ENCODE results near the gene KDM1A. TPM values are rescaled to one million over a fixed set of nuclear protein-coding genes. Genes with fewer than 3 reads are reported as not detected.

KDM1A gene
- total and polyA plus RNA-seq, 9 of the 15 experiments (the other 6 are each of a cell fraction or from before 2014, with no cell fraction given) = 59.2 to 181 (median 168) TPM

DNA sequence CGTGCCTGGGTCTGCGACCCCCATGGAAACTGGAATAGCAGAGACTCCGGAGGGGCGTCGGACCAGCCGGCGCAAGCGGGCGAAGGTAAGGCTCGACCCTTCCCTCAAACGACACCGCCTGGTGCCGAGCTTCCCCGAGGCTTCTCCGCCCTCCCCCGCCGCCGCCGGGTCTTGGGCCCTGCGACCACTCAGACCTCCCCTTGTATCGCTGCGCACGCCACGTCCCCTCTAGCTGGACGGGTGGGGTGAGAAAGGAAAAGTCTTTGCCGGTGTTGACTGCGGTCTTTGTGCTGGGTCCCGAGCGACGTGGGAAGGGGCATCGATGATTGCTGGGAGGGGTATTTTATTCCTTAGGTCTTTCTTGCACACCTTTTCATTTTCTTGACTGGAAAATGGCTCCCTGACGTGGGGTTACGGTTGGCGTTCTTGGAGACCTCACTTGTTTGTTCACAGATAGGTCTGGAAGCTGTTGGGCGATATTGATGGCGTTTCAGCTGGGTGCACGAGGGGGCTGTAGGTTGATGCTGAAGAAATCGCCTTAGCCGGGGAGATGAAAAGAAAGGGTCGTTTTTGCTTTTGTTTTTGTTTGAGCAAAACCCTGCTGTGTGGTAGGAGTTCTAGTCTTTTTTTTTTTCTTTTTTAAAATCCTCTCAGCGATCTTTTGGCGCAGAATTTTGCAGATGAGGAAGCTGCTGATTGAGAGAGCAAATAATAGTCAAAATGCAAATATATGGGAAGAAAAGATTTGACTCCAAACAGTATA lies 776 bp downstream of the KDM1A start:
- 0 out of 2 replicates have a peak, but pooled peaks cover 3% of the 10 kb centered on the region for H4K20me1 ChIP-seq (replicated peaks; ENCODE audit: control insufficient read depth, insufficient read depth, low read length)
- intact Hi-C loops (cut with micrococcal nuclease) = no loop called here
- H3K79me2 ChIP-seq (ENCODE audit: control insufficient read depth, insufficient read depth, low read length) = peaks cover 62% of the 10 kb centered on the region
- H3K4me3 ChIP-seq = peak overlapping the region; percentile 94
- peak overlapping the region; percentile 98 to 99 for H3K9ac ChIP-seq (ENCODE audit: insufficient read depth in 1 of 2, low read depth in 2 of 2, low read length in 2 of 2)
- H3K4me1 ChIP-seq (replicated peaks in 1 of 2; ENCODE audit: control insufficient read depth in 2 of 2, insufficient read depth in 2 of 2, low read length in 2 of 2) = peaks cover 7 to 11% of the 10 kb centered on the region in 2 experiments; a peak in 4 of 5 replicates
- POLR2A ChIA-PET = interaction anchor here (0.8 to 2.9 kb wide), 9 partner anchors 9 to 65 kb away, joined by 3 to 22 read pairs (median 4); no protein-coding TSS in a partner anchor
- 1% methylated on average over 42 of the region's 42 CpGs for WGBS (ENCODE audit: insufficient coverage, low coverage, missing lambda C conversion rate)
- peak; percentile 48 for ATAC-seq
- TSS peak; percentile 65 for BruUV-seq (replicated peaks)
- peaks cover 14% of the 10 kb centered on the region; the same call in 1 of the 2 replicates for H3K9me3 ChIP-seq (replicated peaks; ENCODE audit: control insufficient read depth, insufficient read depth, low read depth, low read length)
- peak overlapping the region; percentile 96 for H3K4me2 ChIP-seq (ENCODE audit: insufficient read depth, low read length)
- H3K27me3 ChIP-seq (ENCODE audit: control insufficient read depth in 2 of 2, insufficient read depth in 2 of 2, low read length in 2 of 2) = no peaks in the 10 kb centered on the region
- in situ Hi-C loops (cut with MboI) = no loop called here
- H3K9me1 ChIP-seq (ENCODE audit: control insufficient read depth, insufficient read depth, low read length) = no peaks in the 10 kb centered on the region
- FAIRE-seq = peak; percentile 6
- peak overlapping the region; percentile 100 for H2AFZ ChIP-seq (ENCODE audit: low read depth, low read length)
- CTCF ChIA-PET (ENCODE audit: low intra/inter-chr PET ratio) = interaction anchor here (0.9 kb wide), 1 partner anchor 43 kb away, joined by 3 read pairs; no protein-coding TSS in a partner anchor
- peak; percentile 59 to 72 (median 60) for DNase-seq (ENCODE audit: extremely low read depth in 1 of 4, low spot score in 3 of 4)
- H3K27ac ChIP-seq (ENCODE audit: extremely low read depth, low read depth, low read length) = peak overlapping the region; percentile 91
- peaks cover 13% of the 10 kb centered on the region; the same call in 2 of the 3 replicates for H3K36me3 ChIP-seq (ENCODE audit: control insufficient read depth, insufficient read depth, low read length)
- TF ChIP-seq, protein P1, sequence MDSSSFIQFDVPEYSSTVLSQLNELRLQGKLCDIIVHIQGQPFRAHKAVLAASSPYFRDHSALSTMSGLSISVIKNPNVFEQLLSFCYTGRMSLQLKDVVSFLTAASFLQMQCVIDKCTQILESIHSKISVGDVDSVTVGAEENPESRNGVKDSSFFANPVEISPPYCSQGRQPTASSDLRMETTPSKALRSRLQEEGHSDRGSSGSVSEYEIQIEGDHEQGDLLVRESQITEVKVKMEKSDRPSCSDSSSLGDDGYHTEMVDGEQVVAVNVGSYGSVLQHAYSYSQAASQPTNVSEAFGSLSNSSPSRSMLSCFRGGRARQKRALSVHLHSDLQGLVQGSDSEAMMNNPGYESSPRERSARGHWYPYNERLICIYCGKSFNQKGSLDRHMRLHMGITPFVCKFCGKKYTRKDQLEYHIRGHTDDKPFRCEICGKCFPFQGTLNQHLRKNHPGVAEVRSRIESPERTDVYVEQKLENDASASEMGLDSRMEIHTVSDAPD (CRISPR knock-in tag; IDR thresholded peaks at IDR 0.05) = no peak
- TF ChIP-seq SRSF3 (IDR thresholded peaks at IDR 0.05; ENCODE audit: insufficient read depth, low read length) (0 out of 2 replicates have a peak, but pooled peaks have one; percentile 86), SMARCC2 (IDR thresholded peaks at IDR 0.05; ENCODE audit: low read depth) (no peak), RBBP5 (IDR thresholded peaks at IDR 0.05; ENCODE audit: borderline replicate concordance, insufficient read depth, low read length, poor library complexity, severe bottlenecking) (peak; percentile 50), HSF4 (CRISPR knock-in tag; IDR thresholded peaks at IDR 0.05; ENCODE audit: borderline replicate concordance) (no peak), ZBTB17 (CRISPR knock-in tag; IDR thresholded peaks at IDR 0.05) (no peak), RFX5 (IDR thresholded peaks at IDR 0.05; ENCODE audit: low read depth, low read length) (no peak), YBX1 (IDR thresholded peaks at IDR 0.05) (no peak)
- TF ChIP-seq, protein P2, sequence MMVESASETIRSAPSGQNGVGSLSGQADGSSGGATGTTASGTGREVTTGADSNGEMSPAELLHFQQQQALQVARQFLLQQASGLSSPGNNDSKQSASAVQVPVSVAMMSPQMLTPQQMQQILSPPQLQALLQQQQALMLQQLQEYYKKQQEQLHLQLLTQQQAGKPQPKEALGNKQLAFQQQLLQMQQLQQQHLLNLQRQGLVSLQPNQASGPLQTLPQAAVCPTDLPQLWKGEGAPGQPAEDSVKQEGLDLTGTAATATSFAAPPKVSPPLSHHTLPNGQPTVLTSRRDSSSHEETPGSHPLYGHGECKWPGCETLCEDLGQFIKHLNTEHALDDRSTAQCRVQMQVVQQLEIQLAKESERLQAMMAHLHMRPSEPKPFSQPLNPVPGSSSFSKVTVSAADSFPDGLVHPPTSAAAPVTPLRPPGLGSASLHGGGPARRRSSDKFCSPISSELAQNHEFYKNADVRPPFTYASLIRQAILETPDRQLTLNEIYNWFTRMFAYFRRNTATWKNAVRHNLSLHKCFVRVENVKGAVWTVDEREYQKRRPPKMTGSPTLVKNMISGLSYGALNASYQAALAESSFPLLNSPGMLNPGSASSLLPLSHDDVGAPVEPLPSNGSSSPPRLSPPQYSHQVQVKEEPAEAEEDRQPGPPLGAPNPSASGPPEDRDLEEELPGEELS (CRISPR knock-in tag; IDR thresholded peaks at IDR 0.05; ENCODE audit: borderline replicate concordance) = no peak
- TF ChIP-seq, protein P3, sequence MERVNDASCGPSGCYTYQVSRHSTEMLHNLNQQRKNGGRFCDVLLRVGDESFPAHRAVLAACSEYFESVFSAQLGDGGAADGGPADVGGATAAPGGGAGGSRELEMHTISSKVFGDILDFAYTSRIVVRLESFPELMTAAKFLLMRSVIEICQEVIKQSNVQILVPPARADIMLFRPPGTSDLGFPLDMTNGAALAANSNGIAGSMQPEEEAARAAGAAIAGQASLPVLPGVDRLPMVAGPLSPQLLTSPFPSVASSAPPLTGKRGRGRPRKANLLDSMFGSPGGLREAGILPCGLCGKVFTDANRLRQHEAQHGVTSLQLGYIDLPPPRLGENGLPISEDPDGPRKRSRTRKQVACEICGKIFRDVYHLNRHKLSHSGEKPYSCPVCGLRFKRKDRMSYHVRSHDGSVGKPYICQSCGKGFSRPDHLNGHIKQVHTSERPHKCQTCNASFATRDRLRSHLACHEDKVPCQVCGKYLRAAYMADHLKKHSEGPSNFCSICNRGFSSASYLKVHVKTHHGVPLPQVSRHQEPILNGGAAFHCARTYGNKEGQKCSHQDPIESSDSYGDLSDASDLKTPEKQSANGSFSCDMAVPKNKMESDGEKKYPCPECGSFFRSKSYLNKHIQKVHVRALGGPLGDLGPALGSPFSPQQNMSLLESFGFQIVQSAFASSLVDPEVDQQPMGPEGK (CRISPR knock-in tag; IDR thresholded peaks at IDR 0.05; ENCODE audit: borderline replicate concordance) = no peak

Data from K562 (cell line).